GM19468 (cell line): ENCODE results near the gene CCDC172.

Experiments
- ATAC-seq: cut with Tn5 transposase; IDR thresholded peaks from one replicate; pipeline ENCODE4 v1.9.1; 2021; ENCODE audit warnings: mild to moderate bottlenecking, moderate library complexity, moderate number of reproducible peaks; ENCODE audit not compliant: unreplicated experiment; ENCODE audit errors: extremely low read depth

CCDC172 gene

DNA sequence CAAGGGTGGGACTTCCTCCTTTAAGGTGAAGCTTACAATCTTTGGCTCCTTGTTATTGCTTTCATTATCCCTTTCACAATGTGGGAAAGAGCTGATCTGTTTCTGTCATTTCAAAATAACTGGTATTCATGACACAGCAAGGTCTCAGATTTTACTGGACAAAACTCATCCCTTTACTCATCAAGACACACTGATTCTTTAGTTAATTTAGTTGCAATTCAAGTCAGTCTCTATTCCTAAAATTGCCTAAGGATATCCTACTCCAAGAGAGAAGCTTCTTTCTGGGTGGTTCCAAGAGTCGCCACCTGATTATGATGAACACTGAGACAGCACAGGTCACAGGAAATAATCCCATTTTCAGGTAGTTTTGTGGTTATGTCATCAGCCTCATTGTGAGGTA lies 97.6 kb downstream of the CCDC172 start:
- no peak for ATAC-seq

DNA sequence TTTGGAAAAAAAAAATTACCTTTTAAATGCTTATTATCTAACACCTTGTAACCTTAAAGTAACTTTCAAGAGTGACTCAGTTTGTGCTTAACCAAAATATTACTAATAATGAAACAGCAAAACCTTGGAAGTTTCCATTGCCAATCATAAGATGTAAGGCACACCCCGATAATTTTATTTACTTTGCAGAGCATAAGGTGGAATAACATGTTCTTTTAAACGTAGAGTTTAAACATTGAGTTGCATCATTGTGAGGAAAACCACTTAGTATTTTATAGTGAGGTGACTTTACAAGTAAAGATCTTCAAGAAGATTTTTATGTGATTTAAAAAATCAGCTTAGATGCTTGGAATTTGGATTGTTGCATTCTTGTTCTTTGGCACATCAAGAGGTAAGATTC lies 103.4 kb downstream of the CCDC172 start, which contains the start of gene PNLIPRP3:
Gene PNLIPRP3, plus strand, starts transcription at position 177 of the 400 bp plus-strand sequence. Its CDS starts 166 bp downstream, at position 343.
- ATAC-seq, result no peak

DNA sequence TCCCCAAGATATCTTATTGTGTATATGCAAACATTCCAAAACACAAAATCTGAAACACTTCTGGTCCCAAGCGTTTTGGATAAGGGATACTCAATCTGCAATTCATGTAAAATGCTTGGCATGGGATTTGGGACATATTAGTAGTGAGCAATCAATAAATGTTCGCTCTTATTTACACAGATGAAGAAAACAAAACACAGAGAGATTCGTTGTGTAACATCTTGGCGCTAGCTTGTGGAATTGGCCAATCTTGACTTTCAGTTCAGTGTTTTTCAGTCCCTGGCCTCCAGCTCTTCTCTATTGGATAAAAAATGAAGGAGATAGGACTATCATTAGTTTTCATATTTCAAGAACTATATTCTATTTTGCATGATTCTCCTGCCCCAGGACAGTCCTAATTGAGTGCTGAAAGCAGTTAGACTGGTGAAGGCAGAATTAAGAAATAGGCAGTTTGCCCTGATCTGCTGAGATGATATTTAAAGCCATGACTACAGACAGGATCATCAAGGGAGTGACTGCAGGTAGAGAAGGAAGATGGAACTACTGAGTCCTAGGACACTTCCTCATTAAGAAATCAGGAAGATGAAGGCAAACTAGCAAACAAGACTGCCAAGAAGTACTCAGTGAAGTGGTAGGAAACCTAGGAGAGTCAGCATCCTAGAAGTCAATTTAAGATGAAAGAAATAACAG lies 105.2 kb downstream of the CCDC172 start:
- no peak for ATAC-seq
